Activated CD4-positive, alpha-beta memory T cell treated with anti-CD3 and anti-CD28 coated beads, Interleukin-2, amount 10 ng/mL, durations not matched to agents 7 days and 5 days (primary cell): ENCODE measurements around the gene FBN2. TPM values are rescaled to one million over a fixed set of nuclear protein-coding genes. Genes with fewer than 3 reads are reported as not detected.

ENCODE experiments used
- CTCF ChIA-PET: fragments of 350-600 bp; sonication (Branson Sonifier 250); formaldehyde crosslinking; loops from one replicate; lab custom pipeline; 2021; ENCODE audit warnings: antibody characterized with exemption, inconsistent platforms; lab: Charles Lee
- POLR2A ChIA-PET: fragments of 350-600 bp; sonication (Branson Sonifier 250); formaldehyde crosslinking; loops from one replicate; lab custom pipeline; 2021; ENCODE audit warnings: antibody characterized with exemption; lab: Charles Lee
- DNase-seq: peaks from one replicate; pipeline ENCODE4 v3.0.0-alpha.2; 2020
- H3K27ac Mint-ChIP-seq: one replicate; pipeline ENCODE4 v1.8.0; 2021; ENCODE audit warnings: mild to moderate bottlenecking, mixed read lengths
- H3K27me3 Mint-ChIP-seq: one replicate; pipeline ENCODE4 v1.8.0; 2021; ENCODE audit warnings: mixed read lengths
- H3K36me3 Mint-ChIP-seq: one replicate; pipeline ENCODE4 v1.8.0; 2021; ENCODE audit warnings: low read depth, mixed read lengths
- H3K4me1 Mint-ChIP-seq: one replicate; pipeline ENCODE4 v1.8.0; 2021; ENCODE audit warnings: mixed read lengths
- H3K4me3 Mint-ChIP-seq: one replicate; pipeline ENCODE4 v1.8.0; 2021; ENCODE audit warnings: mild to moderate bottlenecking, mixed read lengths
- H3K9me3 Mint-ChIP-seq: one replicate; pipeline ENCODE4 v1.8.0; 2021; ENCODE audit warnings: mixed read lengths
- total RNA-seq, 2 experiments: library from RNA; stranded (reverse); gene quantifications; one replicate each; pipeline ENCODE4 v1.2.3, GENCODE V29; 2021

Gene FBN2
- total RNA-seq, 2 experiments from 2014 or later = not detected

GRCh38 chr5:128483738-128484137 is 54.3 kb downstream of the FBN2 start:
- Mint-ChIP-seq H3K36me3 (no peaks in the 10 kb centered on the region), H3K27ac (no peak overlapping the region), H3K9me3 (no peaks in the 10 kb centered on the region), H3K4me3 (no peak overlapping the region), H3K27me3 (no peaks in the 10 kb centered on the region), H3K4me1 (no peaks in the 10 kb centered on the region)
- no peak for DNase-seq
- POLR2A ChIA-PET = no interaction called here
- CTCF ChIA-PET = no interaction called here

- H3K4me3 Mint-ChIP-seq = no peak overlapping the region
- H3K27ac Mint-ChIP-seq = no peak overlapping the region
- ChIA-PET CTCF (no interaction called here), POLR2A (no interaction called here)
- no peaks in the 10 kb centered on the region for H3K9me3 Mint-ChIP-seq
- no peak for DNase-seq
- H3K27me3 Mint-ChIP-seq = no peaks in the 10 kb centered on the region
- H3K4me1 Mint-ChIP-seq = no peaks in the 10 kb centered on the region
- H3K36me3 Mint-ChIP-seq = no peaks in the 10 kb centered on the region
These were observed 57.0 kb downstream of the FBN2 start for GRCh38 chr5:128480906-128481633.

GRCh38 chr5:128480158-128480557 is 57.9 kb downstream of the FBN2 start:
- POLR2A ChIA-PET = no interaction called here
- H3K27ac Mint-ChIP-seq = no peak overlapping the region
- no peak overlapping the region for H3K4me3 Mint-ChIP-seq

GRCh38 chr5:128478386-128479368 is 59.4 kb downstream of the FBN2 start:
- DNase-seq = no peak
- Mint-ChIP-seq H3K9me3 (no peaks in the 10 kb centered on the region), H3K4me3 (no peak overlapping the region), H3K36me3 (no peaks in the 10 kb centered on the region), H3K27me3 (no peaks in the 10 kb centered on the region), H3K27ac (no peak overlapping the region), H3K4me1 (no peaks in the 10 kb centered on the region)
- ChIA-PET POLR2A (no interaction called here), CTCF (no interaction called here)

More at GRCh38 chr5:128480158-128480557, 57.9 kb downstream of the FBN2 start:
- Mint-ChIP-seq H3K4me1 (no peaks in the 10 kb centered on the region), H3K27me3 (no peaks in the 10 kb centered on the region), H3K9me3 (no peaks in the 10 kb centered on the region), H3K36me3 (no peaks in the 10 kb centered on the region)
- CTCF ChIA-PET = no interaction called here
- no peak for DNase-seq

GRCh38 chr5:128477944-128478343 is 60.1 kb downstream of the FBN2 start:
- H3K4me3 Mint-ChIP-seq = no peak overlapping the region
- no peaks in the 10 kb centered on the region for H3K36me3 Mint-ChIP-seq
- no peak for DNase-seq
- CTCF ChIA-PET = no interaction called here
- no peaks in the 10 kb centered on the region for H3K4me1 Mint-ChIP-seq
- POLR2A ChIA-PET = no interaction called here
- no peaks in the 10 kb centered on the region for H3K9me3 Mint-ChIP-seq
- no peaks in the 10 kb centered on the region for H3K27me3 Mint-ChIP-seq
- no peak overlapping the region for H3K27ac Mint-ChIP-seq

GRCh38 chr5:128475693-128476092 is 62.4 kb downstream of the FBN2 start:
- H3K36me3 Mint-ChIP-seq = no peaks in the 10 kb centered on the region
- H3K4me1 Mint-ChIP-seq = no peaks in the 10 kb centered on the region
- POLR2A ChIA-PET = no interaction called here
- DNase-seq = no peak
- H3K9me3 Mint-ChIP-seq = no peaks in the 10 kb centered on the region
- H3K4me3 Mint-ChIP-seq = no peak overlapping the region
- no peak overlapping the region for H3K27ac Mint-ChIP-seq
- CTCF ChIA-PET = no interaction called here
- no peaks in the 10 kb centered on the region for H3K27me3 Mint-ChIP-seq

- no peak overlapping the region for H3K4me3 Mint-ChIP-seq
- POLR2A ChIA-PET = no interaction called here
- no peaks in the 10 kb centered on the region for H3K27me3 Mint-ChIP-seq
- CTCF ChIA-PET = no interaction called here
- DNase-seq = no peak
- H3K9me3 Mint-ChIP-seq = no peaks in the 10 kb centered on the region
- no peaks in the 10 kb centered on the region for H3K4me1 Mint-ChIP-seq
- H3K27ac Mint-ChIP-seq = no peak overlapping the region
- H3K36me3 Mint-ChIP-seq = no peaks in the 10 kb centered on the region
These were observed 65.1 kb downstream of the FBN2 start for GRCh38 chr5:128472919-128473318.

GRCh38 chr5:128472036-128472435 is 66.0 kb downstream of the FBN2 start:
- no peak for DNase-seq
- CTCF ChIA-PET = no interaction called here
- Mint-ChIP-seq H3K27ac (no peak overlapping the region), H3K9me3 (no peaks in the 10 kb centered on the region), H3K4me3 (no peak overlapping the region), H3K36me3 (no peaks in the 10 kb centered on the region), H3K27me3 (no peaks in the 10 kb centered on the region), H3K4me1 (no peaks in the 10 kb centered on the region)
- POLR2A ChIA-PET = no interaction called here

GRCh38 chr5:128470663-128471062 is 67.4 kb downstream of the FBN2 start:
- Mint-ChIP-seq H3K27me3 (no peaks in the 10 kb centered on the region), H3K36me3 (no peaks in the 10 kb centered on the region), H3K27ac (no peak overlapping the region), H3K4me1 (no peaks in the 10 kb centered on the region), H3K4me3 (no peak overlapping the region), H3K9me3 (no peaks in the 10 kb centered on the region)
- no peak for DNase-seq
- ChIA-PET CTCF (no interaction called here), POLR2A (no interaction called here)

GRCh38 chr5:128469912-128470311 is 68.1 kb downstream of the FBN2 start:
- H3K27ac Mint-ChIP-seq = no peak overlapping the region
- DNase-seq = no peak
- H3K9me3 Mint-ChIP-seq = no peaks in the 10 kb centered on the region
- H3K36me3 Mint-ChIP-seq = no peaks in the 10 kb centered on the region
- no peaks in the 10 kb centered on the region for H3K4me1 Mint-ChIP-seq
- H3K4me3 Mint-ChIP-seq = no peak overlapping the region
- H3K27me3 Mint-ChIP-seq = no peaks in the 10 kb centered on the region
- ChIA-PET CTCF (no interaction called here), POLR2A (no interaction called here)

GRCh38 chr5:128466980-128467379 is 71.1 kb downstream of the FBN2 start:
- H3K27ac Mint-ChIP-seq = no peak overlapping the region
- POLR2A ChIA-PET = no interaction called here
- no peak for DNase-seq
- H3K4me3 Mint-ChIP-seq = no peak overlapping the region
- no peaks in the 10 kb centered on the region for H3K9me3 Mint-ChIP-seq
- CTCF ChIA-PET = no interaction called here
- no peaks in the 10 kb centered on the region for H3K4me1 Mint-ChIP-seq
- no peaks in the 10 kb centered on the region for H3K27me3 Mint-ChIP-seq
- H3K36me3 Mint-ChIP-seq = no peaks in the 10 kb centered on the region

GRCh38 chr5:128466554-128466953 is 71.5 kb downstream of the FBN2 start:
- H3K36me3 Mint-ChIP-seq = no peaks in the 10 kb centered on the region
- no peak for DNase-seq
- CTCF ChIA-PET = no interaction called here
- H3K4me1 Mint-ChIP-seq = no peaks in the 10 kb centered on the region
- no peak overlapping the region for H3K27ac Mint-ChIP-seq
- no peaks in the 10 kb centered on the region for H3K27me3 Mint-ChIP-seq
- POLR2A ChIA-PET = no interaction called here
- no peaks in the 10 kb centered on the region for H3K9me3 Mint-ChIP-seq
- H3K4me3 Mint-ChIP-seq = no peak overlapping the region

- H3K27me3 Mint-ChIP-seq = no peaks in the 10 kb centered on the region
- ChIA-PET POLR2A (no interaction called here), CTCF (no interaction called here)
- H3K4me1 Mint-ChIP-seq = no peaks in the 10 kb centered on the region
- no peak overlapping the region for H3K27ac Mint-ChIP-seq
- H3K4me3 Mint-ChIP-seq = no peak overlapping the region
- no peaks in the 10 kb centered on the region for H3K36me3 Mint-ChIP-seq
- DNase-seq = no peak
- peaks cover 2% of the 10 kb centered on the region for H3K9me3 Mint-ChIP-seq
These were observed 73.4 kb downstream of the FBN2 start for GRCh38 chr5:128464596-128464995.
